GM12891 (cell line): ENCODE results near the gene ARID1B.

Experiments used
- POLR2A ChIP-seq: IDR thresholded peaks from 2 replicates; pipeline ENCODE4 v1.6.1; 2011; ENCODE audit warnings: low read depth, low read length, control low read depth
- POLR2AphosphoS5 ChIP-seq: IDR thresholded peaks from 2 replicates; pipeline ENCODE4 v1.6.1; 2011; ENCODE audit warnings: low read depth, low read length, control low read depth
- TAF1 ChIP-seq: IDR thresholded peaks from 2 replicates; pipeline ENCODE4 v1.6.1; 2011; ENCODE audit warnings: low read depth, low read length, control low read depth

DNA sequence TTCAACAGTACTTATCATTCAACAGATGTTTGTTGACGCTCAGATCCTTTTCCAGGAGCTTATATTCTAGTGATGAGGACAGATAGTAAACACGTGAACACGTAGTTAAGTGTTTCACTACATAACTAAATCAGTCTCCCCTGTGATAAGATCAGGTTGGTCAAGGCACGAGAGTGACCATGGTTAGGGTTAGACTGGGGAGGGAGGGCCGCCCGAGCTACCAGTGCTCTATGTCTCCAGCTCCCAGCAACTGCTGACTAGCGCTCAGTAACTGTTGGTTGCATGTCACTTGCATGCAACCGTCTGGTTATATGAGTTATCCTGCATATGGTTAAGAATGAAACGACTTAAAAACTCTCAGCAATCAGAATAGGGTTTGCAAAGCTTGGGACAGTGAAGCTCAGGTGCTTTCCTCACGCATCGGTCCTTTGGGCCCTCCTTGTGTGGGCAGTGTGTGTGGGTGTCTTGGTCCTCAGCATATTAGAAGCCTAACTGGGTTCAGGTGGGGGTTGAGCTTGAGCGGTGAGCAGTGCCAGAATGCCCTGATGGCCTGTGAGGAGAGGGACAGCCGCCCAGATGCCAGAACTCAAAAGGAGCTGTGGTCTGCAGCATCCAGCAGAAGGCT lies 120.8 kb downstream of the ARID1B start:
- TF ChIP-seq POLR2AphosphoS5 (no peak), TAF1 (no peak), POLR2A (no peak)
